GM19467 (cell line): Measurements from ENCODE around the gene SORD.
"Not testable (repeated sequence)": the region's sequence is repeated elsewhere in the genome, so short reads cannot be mapped to it uniquely, and the experiment has no call there.

Experiments
- ATAC-seq: cut with Tn5 transposase; IDR thresholded peaks from one replicate; pipeline ENCODE4 v1.9.1; 2021; ENCODE audit warnings: mild to moderate bottlenecking, moderate library complexity; ENCODE audit not compliant: unreplicated experiment

The SORD gene

GRCh38 chr15:45093622-45094357 lies 70.8 kb downstream of the SORD start:
- ATAC-seq = no peak

- no peak for ATAC-seq
Observed at GRCh38 chr15:45094358-45094730, 71.3 kb downstream of the SORD start.

GRCh38 chr15:45095661-45096060 lies 72.7 kb downstream of the SORD start:
- no peak for ATAC-seq

GRCh38 chr15:45097466-45097865 lies 74.5 kb downstream of the SORD start:
- no peak for ATAC-seq

GRCh38 chr15:45099549-45100165 lies 76.7 kb downstream of the SORD start:
- no peak for ATAC-seq

GRCh38 chr15:45100884-45101625 lies 78.1 kb downstream of the SORD start:
- ATAC-seq = no peak

- ATAC-seq = no peak
Observed at GRCh38 chr15:45101749-45102148, 78.8 kb downstream of the SORD start.

GRCh38 chr15:45102226-45102625 lies 79.2 kb downstream of the SORD start:
- no peak for ATAC-seq

- ATAC-seq = not testable (repeated sequence)
Observed at GRCh38 chr15:45104170-45104569, 81.2 kb downstream of the SORD start.

- no peak for ATAC-seq
Observed at GRCh38 chr15:45105586-45105985, 82.6 kb downstream of the SORD start.

GRCh38 chr15:45106002-45106790 lies 83.2 kb downstream of the SORD start:
- no peak for ATAC-seq

GRCh38 chr15:45107941-45108630 lies 85.1 kb downstream of the SORD start:
- ATAC-seq = no peak

GRCh38 chr15:45110256-45110820 lies 87.3 kb downstream of the SORD start:
- no peak for ATAC-seq

- ATAC-seq = no peak
Observed at GRCh38 chr15:45111390-45112142, 88.6 kb downstream of the SORD start.

- no peak for ATAC-seq
Observed at GRCh38 chr15:45112143-45112590, 89.2 kb downstream of the SORD start.

- ATAC-seq = no peak
Observed at GRCh38 chr15:45112591-45113379, 89.8 kb downstream of the SORD start.

GRCh38 chr15:45113380-45113990 lies 90.5 kb downstream of the SORD start:
- no peak for ATAC-seq

- no peak for ATAC-seq
Observed at GRCh38 chr15:45114076-45114750, 91.2 kb downstream of the SORD start, which contains the start of the genes DUOX2 and DUOXA2. DUOX2 (minus strand) TSS chr15:45114172; CDS start chr15:45113411, 761 bp downstream. DUOXA2 (plus strand) TSS chr15:45114326; CDS start chr15:45114606, 280 bp downstream.
